Heart left ventricle (tissue), 16 donors: ENCODE results near the gene CPA1. TPM values are rescaled to one million over a fixed set of nuclear protein-coding genes. Genes with fewer than 3 reads are reported as not detected.

Experiments
- ATAC-seq, 4 donors: fragments of 200-7000 bp; cut with Tn5 transposase; one replicate each; pipeline ENCODE4 v1.9.1; 2020 to 2022; ENCODE audit warnings: moderate library complexity in 4 of 4, mild to moderate bottlenecking in 3 of 4, moderate number of reproducible peaks in 1 of 4
- DNase-seq, 5 donors: peaks; one replicate each; pipeline ENCODE4 v3.0.0-alpha.2; 2020
- H3K27ac ChIP-seq, 12 donors: fragments of 200-600 bp; sonication (generic) in 4 of 12; one replicate each; pipeline versions ENCODE4 v1.5.0 to v1.8.0; 2016 to 2022; ENCODE audit warnings: mild to moderate bottlenecking in 2 of 12
- H3K27me3 ChIP-seq, 9 donors: fragments of 200-600 bp; sonication (generic) in 2 of 9; one replicate each; pipeline versions ENCODE4 v1.5.1 to v1.8.0; 2016 to 2022; ENCODE audit warnings: mild to moderate bottlenecking in 3 of 9
- H3K36me3 ChIP-seq, 9 donors: fragments of 200-600 bp; sonication (generic) in 2 of 9; one replicate each; pipeline versions ENCODE4 v1.5.0 to v1.8.0; 2018 to 2022; ENCODE audit warnings: mild to moderate bottlenecking in 2 of 9
- H3K4me1 ChIP-seq, 12 donors: fragments of 200-600 bp; sonication (generic) in 4 of 12; one replicate each; pipeline versions ENCODE4 v1.5.0 to v1.8.0; 2016 to 2022; ENCODE audit warnings: mild to moderate bottlenecking in 3 of 12
- H3K4me3 ChIP-seq, 12 donors: fragments of 200-600 bp; sonication (generic) in 4 of 12; one replicate each; pipeline versions ENCODE4 v1.5.0 to v1.8.0; 2017 to 2022; ENCODE audit warnings: mild to moderate bottlenecking in 9 of 12, moderate library complexity in 4 of 12
- H3K9me3 ChIP-seq, 12 donors: fragments of 200-600 bp; sonication (generic) in 4 of 12; one replicate each; pipeline versions ENCODE4 v1.5.0 to v1.8.0; 2016 to 2022; ENCODE audit warnings: mild to moderate bottlenecking in 1 of 12
- POLR2A ChIP-seq, 2 donors: fragments of 450-650 bp; IDR thresholded peaks; one replicate each; pipeline ENCODE4 v1.6.1; 2017; ENCODE audit warnings: antibody characterized with exemption in 2 of 2, mild to moderate bottlenecking in 2 of 2, moderate library complexity in 2 of 2
- WGBS, 4 donors: extraction: QIAGEN DNeasy Blood & Tissue Kit in 2 of 4; methylation state at CpG; one replicate each; pipeline versions ENCODE4 v1.1.5 to v1.1.7; 2013 to 2018; 5-methylcytosine and 5-hydroxymethylcytosine counted together
- intact Hi-C, 10 donors: fragments of 100-400 bp; cut with DNase I; formaldehyde crosslinking; loops; one replicate each; pipeline versions ENCODE4 v1.11.1 to v1.14.2; 2022
- polyA plus RNA-seq, 2 donors: library from polyadenylated mRNA; stranded (reverse); fragments of 200-250 nt; gene quantifications; one replicate each; pipeline ENCODE4 v1.2.3, GENCODE V29; 2013
- total RNA-seq, 9 donors: library from RNA; depleted of rRNA in 2 of 9; stranded (reverse); fragments of >200 nt in 2 of 9; fragmentation: NEBNext Ultra II Directional in 3 of 9; extraction: Animal tissue kit (Norgen Biotek cat#: 25700) in 3 of 9; gene quantifications; one replicate each; pipeline versions ENCODE4 v1.1.0 to v1.2.4, GENCODE V29; 2016 to 2023
- TF ChIP-seq, protein P1 (sequence below), 12 donors: fragments of 200-600 bp; sonication (generic) in 4 of 12; IDR thresholded peaks; one replicate each; pipeline versions ENCODE4 v1.5.0 to v1.8.0; 2018 to 2022; ENCODE audit warnings: antibody characterized with exemption in 12 of 12, mild to moderate bottlenecking in 5 of 12
- donor health status: ischemic (EF 13 %, LVEDD 7.1; RV severe dilation, severe dysfunction).
- donor health status: healthy with polysubstance abuse.
- donor health status: DM: no; HTN: yes; CAD: no.
- donor health status: DM: no; HTN: no; CAD: no.
- donor health status: ischemic (EF 25% LVEDD 6.9; RV normal size, moderate dysfunction).
- donor health status: ischemic (EF 25% LVEDD 5.7; RV mildly dilated, moderate dysfunction).
- donor health status: healthy.
- donor health status: DM: yes; HTN: yes; CAD: no.
- donor health status: ischemic (EF 35%, LVEDD 5.7; RV mildly dilated, moderate dysfunction).
- donor health status: nonischemic (EF 11% LVEDD 7.7; RV severe dilation, severe dysfunction).
- donor health status: DM: yes; HTN: yes; CAD: no.
- donor health status: PGD.
- donor health status: ischemic (EF 29% LVEDD 5.4; RV normal size, mild dysfunction).
- donor health status: nonischemic (EF 23%, LVEDD 6.1; RV moderate dilation, normal function).

CPA1 gene
- total and polyA plus RNA-seq, 11 donors = 0.29 to 3.8 (median 3.0) TPM; not detected in 5

- Histone ChIP-seq H3K36me3 (no peaks in the 10 kb centered on the region), H3K4me1 (peaks cover 0 to 25% (median 15%) of the 10 kb centered on the region in 12 donors), H3K27me3 (no peaks in the 10 kb centered on the region), H3K27ac (peak overlapping the region; percentile 41 to 88 (median 74)), H3K4me3 (no peak overlapping the region), H3K9me3 (peaks cover 0 to 24% (median 7%) of the 10 kb centered on the region in 12 donors)
- ATAC-seq = peak; percentile 46 to 83 (median 78)
- intact Hi-C loops = no loop called here
- DNase-seq = peak in 4 of 5 donors; percentile 60 to 77 (median 69)
- WGBS, 4 donors = 38 to 53% (median 50%) methylated on average over 9 of the region's 9 CpGs
- TF ChIP-seq POLR2A (IDR thresholded peaks at IDR 0.05) = no peak
- TF ChIP-seq, protein P1, sequence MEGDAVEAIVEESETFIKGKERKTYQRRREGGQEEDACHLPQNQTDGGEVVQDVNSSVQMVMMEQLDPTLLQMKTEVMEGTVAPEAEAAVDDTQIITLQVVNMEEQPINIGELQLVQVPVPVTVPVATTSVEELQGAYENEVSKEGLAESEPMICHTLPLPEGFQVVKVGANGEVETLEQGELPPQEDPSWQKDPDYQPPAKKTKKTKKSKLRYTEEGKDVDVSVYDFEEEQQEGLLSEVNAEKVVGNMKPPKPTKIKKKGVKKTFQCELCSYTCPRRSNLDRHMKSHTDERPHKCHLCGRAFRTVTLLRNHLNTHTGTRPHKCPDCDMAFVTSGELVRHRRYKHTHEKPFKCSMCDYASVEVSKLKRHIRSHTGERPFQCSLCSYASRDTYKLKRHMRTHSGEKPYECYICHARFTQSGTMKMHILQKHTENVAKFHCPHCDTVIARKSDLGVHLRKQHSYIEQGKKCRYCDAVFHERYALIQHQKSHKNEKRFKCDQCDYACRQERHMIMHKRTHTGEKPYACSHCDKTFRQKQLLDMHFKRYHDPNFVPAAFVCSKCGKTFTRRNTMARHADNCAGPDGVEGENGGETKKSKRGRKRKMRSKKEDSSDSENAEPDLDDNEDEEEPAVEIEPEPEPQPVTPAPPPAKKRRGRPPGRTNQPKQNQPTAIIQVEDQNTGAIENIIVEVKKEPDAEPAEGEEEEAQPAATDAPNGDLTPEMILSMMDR (IDR thresholded peaks at IDR 0.05) = no peak
Observed at GRCh38 chr7:130356121-130356875, 24.0 kb upstream of the CPA1 start.

DNA sequence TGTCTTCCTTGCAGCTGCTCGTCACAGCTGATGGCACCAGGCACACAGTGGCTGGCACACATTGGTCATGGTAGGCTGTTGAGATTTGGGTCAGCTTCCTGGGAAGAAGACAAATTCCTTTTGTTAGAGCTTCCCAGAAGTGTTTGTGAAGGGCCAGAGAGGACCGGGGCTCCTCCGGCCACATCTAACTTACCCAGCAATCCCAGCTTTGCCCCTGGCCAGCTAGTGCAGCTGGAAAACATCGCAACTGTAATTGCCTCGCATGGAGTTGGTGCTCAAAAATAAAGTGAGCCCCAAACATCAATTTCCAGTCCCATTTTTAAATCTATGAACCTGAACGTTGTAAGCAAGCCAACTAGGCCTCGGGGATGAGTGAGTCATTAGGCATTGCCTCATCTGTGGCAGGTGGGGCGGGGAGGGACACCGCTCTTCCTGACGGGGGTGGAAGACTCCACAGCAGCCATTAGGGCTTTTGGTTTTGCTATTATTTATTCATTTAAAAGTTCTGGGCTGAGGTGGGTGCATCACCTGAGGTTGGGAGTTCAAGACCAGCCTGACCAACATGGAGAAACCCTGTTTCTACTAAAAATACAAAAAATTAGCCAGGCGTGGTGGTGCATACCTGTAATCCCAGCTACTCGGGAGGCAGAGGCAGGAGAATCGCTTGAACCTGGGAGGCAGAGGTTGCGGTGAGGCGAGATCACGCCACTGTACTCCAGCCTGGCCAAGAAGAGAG, 23.2 kb upstream of the CPA1 start:
- H3K9me3 ChIP-seq = peaks cover 0 to 24% (median 7%) of the 10 kb centered on the region in 12 donors
- H3K27me3 ChIP-seq = no peaks in the 10 kb centered on the region
- ATAC-seq (peak; percentile 5 to 72 (median 62)), DNase-seq (peak in 1 of 5 donors; percentile 47)
- H3K4me1 ChIP-seq = peaks cover 0 to 18% (median 10%) of the 10 kb centered on the region in 12 donors
- no peak overlapping the region for H3K4me3 ChIP-seq
- intact Hi-C loops = no loop called here
- H3K36me3 ChIP-seq = no peaks in the 10 kb centered on the region
- 73 to 85% (median 76%) methylated on average over 13 to 16 of the region's 16 CpGs for WGBS, 4 donors
- peak overlapping the region; percentile 41 to 88 (median 73) for H3K27ac ChIP-seq
- no peak for TF ChIP-seq POLR2A (IDR thresholded peaks at IDR 0.05)
- TF ChIP-seq, protein P1 (IDR thresholded peaks at IDR 0.05) = no peak

DNA sequence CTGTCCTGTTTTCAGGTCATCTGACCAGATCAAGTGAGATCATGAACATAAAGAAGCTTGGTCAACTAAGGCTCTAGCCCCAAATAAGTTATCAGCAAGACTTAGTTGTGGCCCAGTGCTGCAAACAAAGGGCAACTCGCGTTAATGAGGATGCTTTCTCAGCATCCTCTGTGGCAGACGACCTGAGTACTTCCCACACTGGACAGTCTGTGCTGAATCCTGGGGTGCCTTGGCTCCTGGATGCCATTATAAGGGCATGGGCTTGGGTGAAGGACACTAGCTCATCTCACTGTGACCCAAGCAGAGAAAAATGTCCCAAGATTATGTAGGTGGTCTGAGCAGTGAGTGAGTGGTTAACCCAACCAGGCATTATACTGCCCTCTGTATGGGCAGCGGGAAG, 21.8 kb upstream of the CPA1 start:
- Histone ChIP-seq H3K9me3 (peaks cover 0 to 24% (median 7%) of the 10 kb centered on the region in 12 donors), H3K4me3 (no peak overlapping the region), H3K27ac (no peak overlapping the region), H3K36me3 (no peaks in the 10 kb centered on the region), H3K27me3 (no peaks in the 10 kb centered on the region), H3K4me1 (peaks cover 0 to 13% (median 8%) of the 10 kb centered on the region in 12 donors)
- 94 to 96% (median 94%) methylated on average over 4 of the region's 4 CpGs for WGBS, 4 donors
- TF ChIP-seq POLR2A (IDR thresholded peaks at IDR 0.05) = no peak
- TF ChIP-seq, protein P1 (IDR thresholded peaks at IDR 0.05) = no peak
- ATAC-seq (no peak), DNase-seq (no peak)
- intact Hi-C loops = no loop called here

- peaks cover 0 to 13% (median 8%) of the 10 kb centered on the region in 12 donors for H3K4me1 ChIP-seq
- ATAC-seq (no peak), DNase-seq (no peak)
- no peak overlapping the region for H3K4me3 ChIP-seq
- 83 to 95% (median 93%) methylated on average over 1 to 5 of the region's 5 CpGs for WGBS, 4 donors
- H3K27ac ChIP-seq = no peak overlapping the region
- intact Hi-C loops = no loop called here
- H3K36me3 ChIP-seq = no peaks in the 10 kb centered on the region
- H3K9me3 ChIP-seq = peaks cover 0 to 24% (median 7%) of the 10 kb centered on the region in 12 donors
- TF ChIP-seq, protein P1 (IDR thresholded peaks at IDR 0.05) = no peak
- no peak for TF ChIP-seq POLR2A (IDR thresholded peaks at IDR 0.05)
- no peaks in the 10 kb centered on the region for H3K27me3 ChIP-seq
Observed at GRCh38 chr7:130359276-130359857, 20.9 kb upstream of the CPA1 start.
